H9 (cell line): ENCODE results near the gene TNRC18. TPM values are rescaled to one million over a fixed set of nuclear protein-coding genes. Genes with fewer than 3 reads are reported as not detected.

Experiments
- DNase-seq: peaks from one replicate; pipeline ENCODE4 v3.0.0-alpha.2; 2017
- H2AFZ ChIP-seq: one replicate; pipeline ENCODE4 v1.6.1; 2013; ENCODE audit warnings: mild to moderate bottlenecking, low read length, control low read depth, moderate library complexity
- H2AK5ac ChIP-seq: 2 replicates; pipeline ENCODE4 v1.6.1; 2013; ENCODE audit warnings: low read length, control low read depth, mixed read lengths; ENCODE audit not compliant: insufficient read length
- H2BK120ac ChIP-seq: one replicate; pipeline ENCODE4 v1.6.1; 2013; ENCODE audit warnings: low read depth, mild to moderate bottlenecking, low read length, control low read depth, inconsistent platforms; ENCODE audit not compliant: poor library complexity, severe bottlenecking
- H2BK12ac ChIP-seq: 2 replicates; pipeline ENCODE4 v1.6.1; 2013; ENCODE audit warnings: low read length, control low read depth, mixed read lengths, low read depth; ENCODE audit not compliant: insufficient read length
- H2BK15ac ChIP-seq: 2 replicates; pipeline ENCODE4 v1.6.1; 2013; ENCODE audit warnings: low read depth, low read length, control low read depth
- H2BK20ac ChIP-seq: one replicate; pipeline ENCODE4 v1.6.1; 2013; ENCODE audit warnings: low read depth, mild to moderate bottlenecking, low read length, control low read depth, inconsistent platforms; ENCODE audit not compliant: poor library complexity, severe bottlenecking
- H2BK5ac ChIP-seq: 2 replicates; pipeline ENCODE4 v1.6.1; 2013; ENCODE audit warnings: low read length, control low read depth, mixed read lengths; ENCODE audit not compliant: insufficient read length
- H3K14ac ChIP-seq: 2 replicates; pipeline ENCODE4 v1.6.1; 2013; ENCODE audit warnings: low read length, control low read depth; ENCODE audit not compliant: insufficient read depth
- H3K18ac ChIP-seq: 2 replicates; pipeline ENCODE4 v1.6.1; 2013; ENCODE audit warnings: low read depth, mild to moderate bottlenecking, mixed read lengths, low read length, control low read depth; ENCODE audit not compliant: insufficient read length
- H3K23ac ChIP-seq: 2 replicates; pipeline ENCODE4 v1.6.1; 2013; ENCODE audit warnings: low read length, control low read depth, mixed read lengths, low read depth; ENCODE audit not compliant: insufficient read length
- H3K23me2 ChIP-seq: 2 replicates; pipeline ENCODE4 v1.6.1; 2013; ENCODE audit warnings: low read depth, mild to moderate bottlenecking, mixed read lengths, low read length, control low read depth; ENCODE audit not compliant: insufficient read length, poor library complexity, severe bottlenecking
- H3K27ac ChIP-seq: 2 replicates; pipeline ENCODE4 v1.5.1; 2013; ENCODE audit warnings: low read length, control low read depth, mixed read lengths, low read depth; ENCODE audit not compliant: insufficient read length
- H3K27me3 ChIP-seq: 2 replicates; pipeline ENCODE4 v1.6.1; 2013; ENCODE audit warnings: low read length, control low read depth, inconsistent platforms; ENCODE audit not compliant: insufficient read depth
- H3K4ac ChIP-seq: 2 replicates; pipeline ENCODE4 v1.6.1; 2013; ENCODE audit warnings: low read depth, mild to moderate bottlenecking, control low read depth, inconsistent platforms, low read length, moderate library complexity
- H3K4me1 ChIP-seq: 2 replicates; pipeline ENCODE4 v1.6.1; 2013; ENCODE audit warnings: low read length, control low read depth, inconsistent platforms; ENCODE audit not compliant: insufficient read depth
- H3K4me2 ChIP-seq: 2 replicates; pipeline ENCODE4 v1.6.1; 2013; ENCODE audit warnings: low read length, control low read depth, mixed read lengths; ENCODE audit not compliant: insufficient read length, insufficient read depth
- H3K56ac ChIP-seq: 2 replicates; pipeline ENCODE4 v1.6.1; 2013; ENCODE audit warnings: low read depth, mild to moderate bottlenecking, mixed read lengths, low read length, control low read depth; ENCODE audit not compliant: insufficient read length
- H3K79me1 ChIP-seq: 2 replicates; pipeline ENCODE4 v1.6.1; 2013; ENCODE audit warnings: low read depth, mild to moderate bottlenecking, moderate library complexity, low read length, control low read depth, inconsistent platforms; ENCODE audit not compliant: insufficient read depth, poor library complexity, severe bottlenecking
- H3K79me2 ChIP-seq: 2 replicates; pipeline ENCODE4 v1.6.1; 2013; ENCODE audit warnings: low read length, control low read depth, inconsistent platforms; ENCODE audit not compliant: insufficient read depth
- H3K9ac ChIP-seq: 2 replicates; pipeline ENCODE4 v1.6.1; 2013; ENCODE audit warnings: low read length, control low read depth, mixed read lengths; ENCODE audit not compliant: insufficient read length; ENCODE audit errors: extremely low read depth
- H3K9me3 ChIP-seq: one replicate; pipeline ENCODE4 v1.6.1; 2013; ENCODE audit warnings: low read depth, low read length, inconsistent platforms; ENCODE audit not compliant: control insufficient read depth
- H3T11ph ChIP-seq: one replicate; pipeline ENCODE4 v1.6.1; 2013; ENCODE audit warnings: mild to moderate bottlenecking, low read length, control low read depth, inconsistent platforms
- H4K20me1 ChIP-seq: one replicate; pipeline ENCODE4 v1.6.1; 2013; ENCODE audit not compliant: control insufficient read depth, insufficient read length, insufficient read depth
- H4K5ac ChIP-seq: 2 replicates; pipeline ENCODE4 v1.6.1; 2013; ENCODE audit warnings: low read depth, mild to moderate bottlenecking, mixed read lengths, low read length, control low read depth; ENCODE audit not compliant: insufficient read length
- H4K8ac ChIP-seq: replicated peaks from 2 replicates; pipeline ENCODE4 v1.6.1; 2013; ENCODE audit warnings: low read length, control low read depth, mixed read lengths, low read depth; ENCODE audit not compliant: insufficient read length
- H4K91ac ChIP-seq: 2 replicates; pipeline ENCODE4 v1.6.1; 2013; ENCODE audit warnings: low read depth, mild to moderate bottlenecking, moderate library complexity, mixed read lengths, low read length, control low read depth; ENCODE audit not compliant: insufficient read length
- H3K27ac Mint-ChIP-seq, 3 experiments: 2 replicates in 2 of 3; 3 replicates in 1 of 3; pipeline ENCODE4 v1.8.0; 2020 to 2021; ENCODE audit warnings: mixed read lengths in 3 of 3, mild to moderate bottlenecking in 1 of 3, moderate library complexity in 1 of 3
- H3K27me3 Mint-ChIP-seq: 2 replicates; pipeline ENCODE4 v1.8.0; 2021; ENCODE audit warnings: low read depth, mild to moderate bottlenecking, moderate library complexity, mixed read lengths
- H3K36me3 Mint-ChIP-seq, 3 experiments: 2 replicates in 2 of 3; 3 replicates in 1 of 3; pipeline ENCODE4 v1.8.0; 2020 to 2021; ENCODE audit warnings: low read depth in 3 of 3, mixed read lengths in 3 of 3; ENCODE audit not compliant: insufficient read depth in 1 of 3
- H3K4me1 Mint-ChIP-seq, 2 experiments: 2 replicates each; pipeline ENCODE4 v1.8.0; 2020; ENCODE audit warnings: mixed read lengths in 2 of 2
- H3K4me3 Mint-ChIP-seq, 2 experiments: 2 replicates in 1 of 2; 3 replicates in 1 of 2; pipeline ENCODE4 v1.8.0; 2020 to 2021; ENCODE audit warnings: mild to moderate bottlenecking in 2 of 2, mixed read lengths in 2 of 2, moderate library complexity in 1 of 2
- H3K9me3 Mint-ChIP-seq, 2 experiments: 2 replicates in 1 of 2; 3 replicates in 1 of 2; pipeline ENCODE4 v1.8.0; 2020; ENCODE audit warnings: mild to moderate bottlenecking in 2 of 2, mixed read lengths in 2 of 2, moderate library complexity in 1 of 2
- WGBS: extraction: QIAGEN DNeasy Blood & Tissue Kit; methylation state at CpG from one replicate; pipeline ENCODE4 v1.1.7; 2013; ENCODE audit warnings: missing lambda C conversion rate, low lambda C conversion rate, mixed read lengths; ENCODE audit not compliant: insufficient read length; ENCODE audit errors: extremely low coverage; 5-methylcytosine and 5-hydroxymethylcytosine counted together
- total RNA-seq: library from RNA; stranded (reverse); gene quantifications from 2 replicates; pipeline ENCODE4 v1.2.1, GENCODE V29; 2021
- TF ChIP-seq, protein P1 (sequence below): fragments of 200-600 bp; sonication (generic); conservative IDR thresholded peaks from 3 replicates; pipeline ENCODE4 v1.8.0; 2021; ENCODE audit warnings: antibody characterized with exemption, mild to moderate bottlenecking

The TNRC18 gene
- total RNA-seq, 1 experiment from 2014 or later: 21.2 TPM

DNA sequence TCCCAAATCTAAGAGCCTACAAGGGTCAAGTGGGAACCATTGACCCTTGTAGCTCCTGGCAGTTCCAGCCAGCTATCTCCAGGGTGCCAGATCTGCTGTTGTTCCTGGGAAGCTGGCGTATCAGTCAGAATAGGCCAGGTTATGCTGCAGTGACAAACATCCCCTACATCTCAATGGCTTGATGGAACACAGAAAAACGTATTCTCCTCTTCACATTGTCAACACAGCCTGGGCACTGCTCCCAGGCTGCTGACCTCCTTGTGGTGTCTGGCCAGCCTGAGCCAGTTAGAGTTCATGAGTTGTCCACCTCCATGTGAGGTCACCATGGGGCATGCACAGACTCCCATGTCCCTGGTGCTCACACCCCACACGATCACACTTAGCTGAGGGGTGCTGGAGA, 9.5 kb upstream of the TNRC18 start:
- H3K27me3 ChIP-seq: peaks cover 22% of the 10 kb centered on the region; the same call in 1 of the 2 replicates
- no peak overlapping the region for H3K4me2 ChIP-seq
- no peak for DNase-seq
- H3K36me3 Mint-ChIP-seq: peaks cover 5 to 18% (median 11%) of the 10 kb centered on the region in 3 experiments; a peak in 6 of 7 replicates
- no peak overlapping the region for H3K27ac Mint-ChIP-seq
- H2BK120ac ChIP-seq: no peak overlapping the region
- H3K23ac ChIP-seq: no peak overlapping the region
- no peak overlapping the region for H2BK5ac ChIP-seq
- TF ChIP-seq, protein P1, sequence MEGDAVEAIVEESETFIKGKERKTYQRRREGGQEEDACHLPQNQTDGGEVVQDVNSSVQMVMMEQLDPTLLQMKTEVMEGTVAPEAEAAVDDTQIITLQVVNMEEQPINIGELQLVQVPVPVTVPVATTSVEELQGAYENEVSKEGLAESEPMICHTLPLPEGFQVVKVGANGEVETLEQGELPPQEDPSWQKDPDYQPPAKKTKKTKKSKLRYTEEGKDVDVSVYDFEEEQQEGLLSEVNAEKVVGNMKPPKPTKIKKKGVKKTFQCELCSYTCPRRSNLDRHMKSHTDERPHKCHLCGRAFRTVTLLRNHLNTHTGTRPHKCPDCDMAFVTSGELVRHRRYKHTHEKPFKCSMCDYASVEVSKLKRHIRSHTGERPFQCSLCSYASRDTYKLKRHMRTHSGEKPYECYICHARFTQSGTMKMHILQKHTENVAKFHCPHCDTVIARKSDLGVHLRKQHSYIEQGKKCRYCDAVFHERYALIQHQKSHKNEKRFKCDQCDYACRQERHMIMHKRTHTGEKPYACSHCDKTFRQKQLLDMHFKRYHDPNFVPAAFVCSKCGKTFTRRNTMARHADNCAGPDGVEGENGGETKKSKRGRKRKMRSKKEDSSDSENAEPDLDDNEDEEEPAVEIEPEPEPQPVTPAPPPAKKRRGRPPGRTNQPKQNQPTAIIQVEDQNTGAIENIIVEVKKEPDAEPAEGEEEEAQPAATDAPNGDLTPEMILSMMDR: no peak
- H2AFZ ChIP-seq: no peak overlapping the region
- peaks cover 10 to 16% of the 10 kb centered on the region in 2 experiments for H3K9me3 Mint-ChIP-seq
- H3K9ac ChIP-seq: no peak overlapping the region
- no peak overlapping the region for H2BK20ac ChIP-seq
- no peak overlapping the region for H2AK5ac ChIP-seq
- no peak overlapping the region for H2BK15ac ChIP-seq
- H3K4me1 Mint-ChIP-seq: peaks cover 15 to 21% of the 10 kb centered on the region in 2 experiments
- no peak overlapping the region for H3T11ph ChIP-seq
- H3K27ac ChIP-seq: no peak overlapping the region
- no peak overlapping the region for H3K18ac ChIP-seq
- H3K4me3 Mint-ChIP-seq: no peak overlapping the region
- no peak overlapping the region for H3K4ac ChIP-seq
- no peak overlapping the region for H2BK12ac ChIP-seq
- H4K5ac ChIP-seq: no peak overlapping the region
- no peaks in the 10 kb centered on the region for H3K9me3 ChIP-seq
- no peaks in the 10 kb centered on the region for H4K20me1 ChIP-seq
- no CpG with 5 or more reads among the region's 3 CpGs for WGBS
- no peaks in the 10 kb centered on the region for H3K79me2 ChIP-seq
- H4K8ac ChIP-seq: no peak overlapping the region
- H3K4me1 ChIP-seq: no peaks in the 10 kb centered on the region
- H3K14ac ChIP-seq: no peak overlapping the region
- peaks cover 78% of the 10 kb centered on the region for H3K27me3 Mint-ChIP-seq
- H3K23me2 ChIP-seq: peaks cover 13% of the 10 kb centered on the region
- no peak overlapping the region for H3K56ac ChIP-seq
- H4K91ac ChIP-seq: no peak overlapping the region
- no peaks in the 10 kb centered on the region for H3K79me1 ChIP-seq
